Activated CD4-positive, alpha-beta T cell treated with anti-CD3 and anti-CD28 coated beads for 1 hour (primary cell): ENCODE data around the gene FCRLB.
"Not testable (repeated sequence)": the region's sequence is repeated elsewhere in the genome, so short reads cannot be mapped to it uniquely, and the experiment has no call there.

Source experiments
- DNase-seq: peaks from one replicate; pipeline ENCODE4 v3.0.0-alpha.2; 2020

FCRLB gene

DNA sequence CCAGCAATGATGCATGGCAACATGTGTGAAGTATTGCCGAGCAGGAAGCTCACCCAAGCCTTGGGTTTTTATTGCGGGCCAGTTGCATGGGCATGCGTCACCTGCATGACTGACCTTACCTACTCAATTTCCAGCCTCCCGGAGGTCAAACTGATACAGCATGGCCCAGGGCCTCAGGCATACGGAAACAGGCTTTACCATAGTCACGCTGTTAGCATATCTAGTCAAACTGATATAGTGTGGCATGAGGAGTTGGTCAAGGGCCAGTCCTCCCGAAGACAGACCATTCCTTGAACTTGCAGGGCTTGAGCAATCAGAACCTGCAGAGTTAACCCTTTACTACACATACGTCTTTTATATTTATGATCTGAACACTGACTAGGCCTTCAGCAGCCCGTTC lies 21.9 kb downstream of the FCRLB start:
- no peak for DNase-seq

GRCh38 chr1:161747801-161748200 lies 26.5 kb downstream of the FCRLB start:
- no peak for DNase-seq

DNA sequence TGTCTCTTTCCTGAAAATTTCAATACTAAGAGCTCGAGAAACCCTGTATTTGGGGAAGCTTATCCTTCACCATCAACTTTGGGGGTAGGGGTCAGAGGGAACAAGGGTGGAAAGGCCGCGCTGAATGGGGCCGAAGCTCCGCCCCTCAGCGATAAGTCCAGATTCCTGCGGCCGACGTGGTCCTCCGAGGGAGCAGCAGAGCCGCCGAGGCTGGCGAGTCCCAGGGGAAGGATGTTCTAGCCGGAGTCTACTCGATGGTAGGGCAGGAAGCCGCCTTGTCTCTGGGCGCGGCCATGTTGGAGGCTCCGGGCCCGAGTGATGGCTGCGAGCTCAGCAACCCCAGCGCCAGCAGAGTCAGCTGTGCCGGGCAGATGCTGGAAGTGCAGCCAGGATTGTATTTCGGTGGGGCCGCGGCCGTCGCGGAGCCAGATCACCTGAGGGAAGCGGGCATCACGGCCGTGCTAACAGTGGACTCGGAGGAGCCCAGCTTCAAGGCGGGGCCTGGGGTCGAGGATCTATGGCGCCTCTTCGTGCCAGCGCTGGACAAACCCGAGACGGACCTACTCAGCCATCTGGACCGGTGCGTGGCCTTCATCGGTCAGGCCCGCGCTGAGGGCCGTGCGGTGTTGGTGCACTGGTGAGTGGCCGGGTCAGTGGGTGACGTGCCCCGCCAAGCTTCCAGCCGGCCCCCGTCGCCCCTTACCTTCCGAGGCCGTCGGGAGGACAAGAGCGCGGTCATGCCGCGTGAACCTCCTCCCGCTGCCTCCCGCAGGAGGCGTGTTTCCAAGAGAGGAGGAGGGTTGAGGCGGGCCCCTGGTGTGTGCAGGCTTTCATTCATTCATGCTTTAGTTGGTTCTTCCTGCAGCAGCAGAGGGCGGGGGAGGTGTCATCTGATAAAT lies 28.4 kb downstream of the FCRLB start, which contains the start of gene DUSP12:
DUSP12 (plus strand) TSS at position 278 of the 899 bp plus-strand sequence; CDS start at position 294, 16 bp downstream.
- peak; percentile 74 for DNase-seq

DNA sequence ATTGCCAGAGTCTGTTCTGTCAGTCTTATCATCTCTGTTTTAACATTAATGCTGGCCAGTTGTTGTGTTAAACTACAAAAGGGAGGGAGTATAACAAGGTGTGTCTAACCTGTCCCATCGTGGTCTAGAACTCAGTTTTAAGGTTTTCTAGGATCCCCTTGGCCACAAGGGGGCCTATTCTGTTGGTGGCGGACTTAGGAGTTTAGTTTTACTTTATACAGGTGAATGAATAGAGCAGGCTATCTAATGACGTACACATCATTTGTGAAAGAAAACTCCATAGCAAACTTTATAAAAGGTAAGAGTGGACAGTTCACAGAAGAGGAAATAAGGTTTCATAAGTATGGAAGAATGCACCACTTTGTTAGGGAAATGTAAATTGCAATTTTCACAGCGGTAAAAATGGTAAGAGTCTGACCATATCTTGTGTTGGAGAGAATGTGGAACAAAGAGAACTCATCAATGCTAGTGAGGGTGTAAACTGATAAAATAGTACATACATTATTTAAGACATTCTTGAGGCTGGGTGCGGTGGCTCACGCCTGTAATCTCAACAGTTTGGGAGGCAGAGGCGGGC lies 42.3 kb downstream of the FCRLB start:
- DNase-seq, result no peak

DNA sequence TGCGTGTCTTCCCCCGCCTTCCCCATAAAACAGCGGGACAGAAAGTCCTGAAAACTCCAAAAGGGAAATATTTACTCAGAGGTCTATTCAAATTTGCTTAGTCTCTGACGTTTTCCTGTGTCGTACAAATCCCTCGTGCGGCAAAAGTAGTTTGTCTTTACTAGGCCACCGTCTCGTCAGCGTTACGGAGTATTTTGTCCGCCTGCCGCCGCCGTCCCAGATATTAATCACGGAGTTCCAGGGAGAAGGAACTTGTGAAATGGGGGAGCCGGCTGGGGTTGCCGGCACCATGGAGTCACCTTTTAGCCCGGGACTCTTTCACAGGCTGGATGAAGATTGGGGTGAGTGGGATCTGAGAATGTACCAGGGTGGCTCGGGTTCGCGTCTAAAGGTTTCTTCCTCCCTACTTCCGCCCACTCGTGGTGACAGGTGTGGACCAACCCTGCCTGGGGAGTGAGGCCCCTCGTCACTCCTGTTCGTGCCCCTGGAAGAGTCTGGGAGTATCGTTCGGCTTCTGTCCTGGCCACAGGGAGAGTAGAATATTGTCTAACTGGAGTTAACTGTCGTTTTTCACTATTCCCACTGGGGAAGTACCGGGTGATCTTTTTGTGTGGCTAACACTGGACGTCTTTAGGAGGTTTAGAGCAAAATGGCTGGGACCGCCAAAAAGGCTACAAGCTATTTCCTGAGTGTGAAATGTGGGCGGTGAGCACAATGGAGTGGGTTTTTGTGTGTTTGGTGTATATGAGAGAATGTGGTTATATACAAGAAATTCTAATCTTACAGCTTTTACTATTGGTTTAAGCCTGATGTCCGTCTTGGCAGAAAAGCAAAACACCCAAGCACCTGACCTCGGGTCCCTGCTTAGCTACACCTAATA lies 45.0 kb downstream of the FCRLB start, which contains the start of gene ATF6:
ATF6 (plus strand) TSS at position 219 of the 880 bp plus-strand sequence; CDS start at position 260, 41 bp downstream.
- DNase-seq, result peak; percentile 68

DNA sequence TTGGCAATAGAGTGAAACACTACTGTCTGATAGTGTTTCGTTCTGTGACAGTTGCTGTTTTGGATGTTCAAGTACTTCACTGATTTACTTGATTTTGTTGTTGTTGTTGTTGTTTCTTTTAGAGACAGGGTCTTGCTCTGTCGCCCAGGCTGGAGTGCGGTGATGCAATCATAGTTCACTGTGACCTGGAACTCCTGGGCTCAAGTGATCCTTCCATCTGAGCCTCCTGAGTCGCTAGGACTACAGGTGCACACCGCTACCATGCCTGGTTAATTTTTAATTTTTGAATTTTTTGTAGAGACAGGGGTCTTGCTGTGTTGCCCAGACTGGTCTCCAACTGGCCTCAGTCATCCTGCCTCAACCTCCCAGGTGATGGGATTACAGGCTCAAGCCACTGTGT lies 47.1 kb downstream of the FCRLB start:
- DNase-seq, result no peak

- no peak for DNase-seq
Measured at GRCh38 chr1:161768986-161769672, 47.8 kb downstream of the FCRLB start.

- DNase-seq, result not testable (repeated sequence)
Measured at GRCh38 chr1:161769673-161770045, 48.3 kb downstream of the FCRLB start.

GRCh38 chr1:161770250-161770649 lies 48.9 kb downstream of the FCRLB start:
- no peak for DNase-seq

GRCh38 chr1:161771161-161771560 lies 49.8 kb downstream of the FCRLB start:
- no peak for DNase-seq

DNA sequence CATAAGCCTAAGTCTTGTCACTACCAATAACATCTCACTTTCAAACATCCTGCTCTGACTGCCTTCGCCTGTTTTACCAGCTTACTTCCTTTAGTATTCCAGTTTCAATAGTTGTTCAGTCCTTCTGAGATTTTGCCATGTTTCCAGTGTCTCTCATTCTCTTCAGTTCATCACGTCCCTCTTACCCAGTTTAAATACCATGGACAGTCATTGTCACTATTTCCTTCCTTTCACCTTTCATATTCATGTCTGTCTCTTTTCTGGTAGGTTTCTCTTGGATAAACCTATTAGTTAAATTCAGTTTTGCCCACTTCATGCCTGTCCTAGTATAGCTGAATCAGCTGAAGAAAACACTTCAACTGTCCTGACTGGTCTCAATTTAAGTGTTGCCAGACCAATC lies 50.6 kb downstream of the FCRLB start:
- no peak for DNase-seq

DNA sequence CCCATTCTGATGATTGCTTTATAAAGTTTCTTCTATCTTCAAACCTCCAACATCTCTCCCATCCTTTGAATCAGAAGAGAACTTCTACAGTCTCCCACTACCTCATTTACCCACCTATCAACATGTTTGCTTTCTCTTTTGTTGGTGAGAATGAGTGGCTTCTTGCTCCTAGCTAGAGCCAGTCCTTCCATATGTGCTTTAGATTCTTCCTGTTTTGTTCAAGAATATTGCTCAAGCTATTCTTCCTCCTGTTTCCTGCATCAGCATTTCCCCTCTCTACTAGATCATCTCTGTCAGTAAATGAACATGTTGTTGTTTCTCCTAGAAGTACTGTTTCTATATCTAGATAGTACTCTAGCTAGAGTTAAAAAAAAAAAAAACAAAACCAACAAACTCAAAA lies 51.1 kb downstream of the FCRLB start:
- no peak for DNase-seq

- DNase-seq, result no peak
Measured at GRCh38 chr1:161773791-161774190, 52.4 kb downstream of the FCRLB start.

DNA sequence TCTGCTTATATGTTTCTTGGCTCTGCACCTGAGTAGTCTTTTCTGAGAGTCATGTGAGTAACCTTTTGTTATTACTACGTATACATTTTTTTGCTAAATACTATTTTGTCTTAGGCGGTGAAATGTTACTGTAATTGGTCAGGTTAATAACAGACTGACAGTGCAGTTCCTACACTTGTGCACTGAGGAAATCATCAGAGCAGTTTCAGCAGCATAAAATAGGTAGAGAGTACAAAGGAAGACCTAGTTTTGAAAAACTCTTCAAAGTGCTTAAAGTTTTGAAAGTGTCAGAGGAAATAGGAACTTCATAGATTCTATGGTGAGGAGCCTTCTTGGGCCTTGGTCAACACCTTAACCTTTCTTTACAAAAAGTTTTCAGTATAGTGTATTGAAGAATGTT lies 55.9 kb downstream of the FCRLB start:
- no peak for DNase-seq
